Measurements from ENCODE around the gene NSUN3.

NSUN3 gene

DNA sequence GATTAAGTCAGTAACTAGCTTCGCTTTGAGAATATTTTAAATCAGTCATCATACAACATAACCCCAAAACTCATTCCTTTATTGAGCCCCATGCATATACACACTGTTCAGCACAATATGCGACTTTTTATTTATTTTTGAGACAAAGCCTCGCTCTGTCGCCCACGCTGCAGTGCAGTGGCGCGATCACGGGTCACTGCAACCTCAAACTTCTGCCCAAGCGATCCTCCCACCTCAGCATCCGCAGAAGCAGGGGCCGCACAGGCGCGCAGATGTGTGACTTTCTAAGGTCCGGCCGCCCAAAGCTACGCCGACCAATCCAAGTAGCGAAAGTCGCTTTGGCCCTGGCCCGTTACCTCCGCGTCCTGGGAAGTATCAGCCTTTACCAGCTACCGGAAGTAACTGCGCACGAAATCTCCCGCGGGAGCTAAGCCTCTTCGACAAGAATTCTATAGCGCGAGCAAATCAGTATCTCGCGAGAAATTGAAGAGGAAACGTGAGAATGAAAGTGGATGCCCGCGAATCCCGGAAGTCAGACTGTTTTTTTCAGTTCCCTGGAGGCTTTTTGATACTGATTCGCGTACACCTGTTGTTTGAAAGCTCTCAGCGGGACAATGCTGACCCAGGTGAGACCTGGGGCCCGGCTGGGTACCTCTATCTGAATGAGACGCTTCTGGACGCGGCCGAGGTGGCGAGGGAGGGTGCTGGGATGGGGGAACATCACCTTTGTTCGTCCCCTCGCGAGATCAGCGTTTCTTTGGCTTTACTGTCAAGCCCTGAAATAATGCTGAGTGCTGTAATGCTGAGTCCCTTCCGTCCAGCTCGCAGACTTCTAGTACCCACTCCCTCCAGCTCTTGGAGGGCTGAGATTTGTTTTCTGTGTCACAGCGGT is at the start of gene NSUN3, which contains the start of gene DHFR2:
Gene NSUN3 (plus strand): TSS at position 549 of the 892 bp plus-strand sequence. CDS start 66 bp downstream, at position 615.
Gene DHFR2 (minus strand): TSS at position 404 of the 892 bp plus-strand sequence. CDS start 1,405 bp downstream, outside the sequence.
- no CpG with 5 or more reads among the region's 52 CpGs for WGBS (ENCODE audit: insufficient coverage, insufficient read length)
- H3K27me3 ChIP-seq (ENCODE audit: control insufficient read depth, insufficient read depth, low read length), result no peaks in the 10 kb centered on the region
- H3K4me3 ChIP-seq (ENCODE audit: low read length), result peak within 1 kb of the TSS; percentile 56; the same call in 1 of the 2 replicates
- DNase-seq (ENCODE audit: low read depth, low spot score), result peak; percentile 94
- H3K9me3 ChIP-seq (ENCODE audit: control insufficient read depth, insufficient read depth, low read length), result no peaks in the 10 kb centered on the region
- no peaks in the 10 kb centered on the region for H3K36me3 ChIP-seq (ENCODE audit: control insufficient read depth, insufficient read depth, low read length)
- H3K27ac ChIP-seq (ENCODE audit: low read length), result no peak within 1 kb of the TSS
- H3K4me1 ChIP-seq (ENCODE audit: control insufficient read depth, insufficient read depth, low read length), result no peaks in the 10 kb centered on the region; the same call in 1 of the 2 replicates

DNA sequence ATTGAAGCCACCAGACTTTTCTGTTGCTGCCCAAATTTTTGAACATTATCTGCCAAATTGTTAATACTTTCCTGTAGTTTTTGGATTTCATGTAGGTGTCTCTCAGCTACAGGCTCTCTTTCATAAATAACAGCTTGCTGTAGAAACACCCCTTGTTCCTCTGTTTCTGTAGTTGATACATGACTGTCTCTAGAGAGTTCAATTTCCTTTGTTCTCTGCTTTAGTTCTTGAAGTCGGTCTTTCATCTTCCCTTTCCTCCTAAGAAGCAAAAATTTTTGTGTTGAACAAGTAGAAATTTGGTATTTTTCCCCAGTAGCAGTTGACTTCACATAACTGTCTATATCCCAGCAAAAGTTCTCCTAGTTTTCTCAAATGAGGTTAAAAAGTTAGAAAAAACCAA is 47.8 kb upstream of the NSUN3 start:
- WGBS (ENCODE audit: insufficient coverage, insufficient read length), result no CpG with 5 or more reads among the region's 1 CpG
- Histone ChIP-seq H3K9me3 (ENCODE audit: control insufficient read depth, insufficient read depth, low read length) (no peaks in the 10 kb centered on the region), H3K36me3 (ENCODE audit: control insufficient read depth, insufficient read depth, low read length) (no peaks in the 10 kb centered on the region), H3K27me3 (ENCODE audit: control insufficient read depth, insufficient read depth, low read length) (no peaks in the 10 kb centered on the region), H3K4me3 (ENCODE audit: low read length) (no peak overlapping the region), H3K27ac (ENCODE audit: low read length) (no peak overlapping the region), H3K4me1 (ENCODE audit: control insufficient read depth, insufficient read depth, low read length) (no peaks in the 10 kb centered on the region)
- no peak for DNase-seq (ENCODE audit: low read depth, low spot score)

DNA sequence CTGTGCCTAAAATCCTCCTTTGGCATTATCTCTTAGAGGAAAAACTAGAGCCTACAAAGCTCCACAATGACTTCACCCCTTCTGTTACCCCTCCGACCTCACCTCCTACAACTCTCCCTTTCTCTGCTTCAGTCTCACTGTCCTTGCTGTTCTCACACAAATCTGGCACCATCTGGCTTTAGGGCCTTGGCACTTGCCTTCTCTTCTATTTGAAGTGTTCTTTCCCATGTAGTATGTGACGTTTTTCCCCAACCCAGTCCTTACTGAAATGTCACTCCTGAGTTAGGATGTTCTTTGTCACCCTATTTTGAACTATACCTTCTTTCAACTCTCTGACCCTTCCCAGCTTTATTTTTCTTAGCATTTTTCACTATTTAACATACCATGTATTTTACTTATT is 43.2 kb upstream of the NSUN3 start:
- Histone ChIP-seq H3K4me3 (ENCODE audit: low read length) (no peak overlapping the region), H3K9me3 (ENCODE audit: control insufficient read depth, insufficient read depth, low read length) (no peaks in the 10 kb centered on the region), H3K4me1 (ENCODE audit: control insufficient read depth, insufficient read depth, low read length) (no peaks in the 10 kb centered on the region), H3K36me3 (ENCODE audit: control insufficient read depth, insufficient read depth, low read length) (no peaks in the 10 kb centered on the region), H3K27me3 (ENCODE audit: control insufficient read depth, insufficient read depth, low read length) (no peaks in the 10 kb centered on the region), H3K27ac (ENCODE audit: low read length) (no peak overlapping the region)
- WGBS (ENCODE audit: insufficient coverage, insufficient read length), result no CpG with 5 or more reads among the region's 2 CpGs
- no peak for DNase-seq (ENCODE audit: low read depth, low spot score)

DNA sequence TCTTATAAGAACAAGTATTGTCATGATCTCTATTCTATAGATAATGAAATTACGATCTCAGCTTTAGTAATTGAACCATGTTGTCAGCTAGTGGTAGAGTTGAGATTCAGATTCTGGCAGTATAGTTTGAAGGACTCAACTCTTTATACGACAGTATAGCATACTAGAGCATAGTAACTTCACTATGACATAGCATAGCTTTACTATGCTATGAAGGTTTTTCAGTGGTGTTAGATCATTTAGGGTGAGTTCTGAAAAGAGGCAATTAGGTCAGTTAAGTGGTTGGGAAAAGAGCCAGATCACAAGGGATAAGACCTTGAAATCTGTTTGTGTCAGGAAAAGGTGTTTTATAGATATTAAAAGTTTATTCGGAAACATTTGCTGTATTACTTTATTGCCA is 42.6 kb upstream of the NSUN3 start:
- WGBS (ENCODE audit: insufficient coverage, insufficient read length), result no CpG with 5 or more reads among the region's 3 CpGs
- Histone ChIP-seq H3K36me3 (ENCODE audit: control insufficient read depth, insufficient read depth, low read length) (no peaks in the 10 kb centered on the region), H3K4me3 (ENCODE audit: low read length) (no peak overlapping the region), H3K27ac (ENCODE audit: low read length) (no peak overlapping the region), H3K27me3 (ENCODE audit: control insufficient read depth, insufficient read depth, low read length) (no peaks in the 10 kb centered on the region), H3K9me3 (ENCODE audit: control insufficient read depth, insufficient read depth, low read length) (no peaks in the 10 kb centered on the region), H3K4me1 (ENCODE audit: control insufficient read depth, insufficient read depth, low read length) (no peaks in the 10 kb centered on the region)
- DNase-seq (ENCODE audit: low read depth, low spot score), result no peak

DNA sequence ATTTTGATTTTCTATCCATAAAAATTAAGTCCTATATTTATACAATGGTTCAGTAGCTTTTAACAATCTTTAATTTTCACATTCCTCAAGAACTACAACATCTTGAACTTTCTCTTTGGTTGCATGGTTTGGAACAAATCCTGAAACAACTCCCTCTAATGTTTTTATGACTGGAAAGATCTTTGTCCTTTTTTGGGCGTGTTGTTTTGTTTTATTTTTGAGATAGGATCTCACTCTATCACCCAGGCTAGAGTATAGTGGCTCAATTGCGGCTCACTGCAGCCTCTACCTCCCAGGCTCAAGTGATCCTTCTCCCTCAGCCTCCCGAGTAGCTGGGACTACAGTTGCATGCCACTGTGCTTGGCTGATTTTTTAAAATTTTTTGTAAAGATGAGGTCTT is 38.5 kb upstream of the NSUN3 start:
- no peak overlapping the region for H3K4me3 ChIP-seq (ENCODE audit: low read length)
- DNase-seq (ENCODE audit: low read depth, low spot score), result no peak
- H3K36me3 ChIP-seq (ENCODE audit: control insufficient read depth, insufficient read depth, low read length), result no peaks in the 10 kb centered on the region
- H3K4me1 ChIP-seq (ENCODE audit: control insufficient read depth, insufficient read depth, low read length), result no peaks in the 10 kb centered on the region
- no peaks in the 10 kb centered on the region for H3K27me3 ChIP-seq (ENCODE audit: control insufficient read depth, insufficient read depth, low read length)
- no peak overlapping the region for H3K27ac ChIP-seq (ENCODE audit: low read length)
- no CpG with 5 or more reads among the region's 3 CpGs for WGBS (ENCODE audit: insufficient coverage, insufficient read length)
- H3K9me3 ChIP-seq (ENCODE audit: control insufficient read depth, insufficient read depth, low read length), result no peaks in the 10 kb centered on the region

DNA sequence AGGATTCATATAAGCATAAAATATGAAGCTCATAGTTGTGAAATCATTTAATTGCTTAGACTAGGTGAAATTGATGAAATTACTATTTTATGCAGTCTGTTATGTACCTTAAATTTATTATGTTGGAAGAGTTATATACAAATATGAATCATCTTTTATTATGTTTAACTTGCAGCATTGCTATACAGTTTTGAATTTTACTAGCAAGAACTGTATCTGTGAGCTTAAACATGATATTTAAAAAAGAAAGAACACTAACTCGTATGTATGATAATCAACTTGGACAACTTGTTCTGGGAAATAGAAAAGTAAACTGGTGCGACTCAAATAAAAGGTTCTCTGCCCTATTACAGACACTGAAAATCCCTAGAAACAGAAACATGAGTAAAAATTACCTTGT is 36.2 kb upstream of the NSUN3 start:
- Histone ChIP-seq H3K36me3 (ENCODE audit: control insufficient read depth, insufficient read depth, low read length) (no peaks in the 10 kb centered on the region), H3K9me3 (ENCODE audit: control insufficient read depth, insufficient read depth, low read length) (no peaks in the 10 kb centered on the region), H3K4me3 (ENCODE audit: low read length) (no peak overlapping the region), H3K27me3 (ENCODE audit: control insufficient read depth, insufficient read depth, low read length) (no peaks in the 10 kb centered on the region), H3K27ac (ENCODE audit: low read length) (no peak overlapping the region), H3K4me1 (ENCODE audit: control insufficient read depth, insufficient read depth, low read length) (no peaks in the 10 kb centered on the region)
- no CpG with 5 or more reads among the region's 2 CpGs for WGBS (ENCODE audit: insufficient coverage, insufficient read length)
- DNase-seq (ENCODE audit: low read depth, low spot score), result no peak

DNA sequence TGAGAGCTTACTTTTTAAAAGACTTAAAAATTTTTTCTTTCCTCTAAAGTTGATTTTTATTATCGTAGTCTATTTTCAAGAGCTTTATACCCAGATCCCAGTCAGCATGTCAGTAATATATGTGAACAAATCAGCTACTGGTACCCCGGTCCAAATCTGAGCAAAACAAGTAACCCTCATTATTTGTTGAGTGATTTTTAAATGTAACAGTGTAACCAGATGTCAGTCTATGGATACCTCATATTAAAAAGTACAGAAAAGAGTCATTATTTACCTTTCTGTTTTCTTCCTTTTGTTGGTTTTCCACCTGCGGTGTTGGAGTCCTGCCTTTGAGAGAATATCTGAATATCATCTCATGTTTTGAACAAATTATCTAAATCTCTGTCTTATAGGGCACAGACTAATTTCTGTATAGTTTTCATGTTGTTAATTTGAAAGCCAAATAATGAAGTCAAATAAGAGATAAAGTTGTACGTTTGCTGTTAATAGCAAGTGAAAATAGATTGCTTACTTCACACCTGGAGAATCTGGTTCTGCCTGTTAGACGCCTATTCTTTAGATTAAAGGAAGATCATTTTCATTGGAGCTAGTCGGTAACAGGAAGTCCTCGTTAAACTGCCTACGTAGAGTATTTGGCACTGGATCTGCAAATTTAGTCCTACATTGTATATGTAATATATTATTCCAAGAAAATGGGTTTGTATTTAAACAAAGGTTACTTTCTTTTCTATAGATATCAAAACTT is 34.6 kb upstream of the NSUN3 start, which contains the start of gene STX19:
Gene STX19 (minus strand): TSS at position 505 of the 745 bp plus-strand sequence. CDS start 13,328 bp downstream, outside the sequence.
- no peak within 1 kb of the TSS for H3K4me3 ChIP-seq (ENCODE audit: low read length)
- H3K4me1 ChIP-seq (ENCODE audit: control insufficient read depth, insufficient read depth, low read length), result no peaks in the 10 kb centered on the region
- H3K9me3 ChIP-seq (ENCODE audit: control insufficient read depth, insufficient read depth, low read length), result no peaks in the 10 kb centered on the region
- H3K27me3 ChIP-seq (ENCODE audit: control insufficient read depth, insufficient read depth, low read length), result no peaks in the 10 kb centered on the region
- no peaks in the 10 kb centered on the region for H3K36me3 ChIP-seq (ENCODE audit: control insufficient read depth, insufficient read depth, low read length)
- WGBS (ENCODE audit: insufficient coverage, insufficient read length), result no CpG with 5 or more reads among the region's 8 CpGs
- no peak for DNase-seq (ENCODE audit: low read depth, low spot score)
- H3K27ac ChIP-seq (ENCODE audit: low read length), result no peak within 1 kb of the TSS

DNA sequence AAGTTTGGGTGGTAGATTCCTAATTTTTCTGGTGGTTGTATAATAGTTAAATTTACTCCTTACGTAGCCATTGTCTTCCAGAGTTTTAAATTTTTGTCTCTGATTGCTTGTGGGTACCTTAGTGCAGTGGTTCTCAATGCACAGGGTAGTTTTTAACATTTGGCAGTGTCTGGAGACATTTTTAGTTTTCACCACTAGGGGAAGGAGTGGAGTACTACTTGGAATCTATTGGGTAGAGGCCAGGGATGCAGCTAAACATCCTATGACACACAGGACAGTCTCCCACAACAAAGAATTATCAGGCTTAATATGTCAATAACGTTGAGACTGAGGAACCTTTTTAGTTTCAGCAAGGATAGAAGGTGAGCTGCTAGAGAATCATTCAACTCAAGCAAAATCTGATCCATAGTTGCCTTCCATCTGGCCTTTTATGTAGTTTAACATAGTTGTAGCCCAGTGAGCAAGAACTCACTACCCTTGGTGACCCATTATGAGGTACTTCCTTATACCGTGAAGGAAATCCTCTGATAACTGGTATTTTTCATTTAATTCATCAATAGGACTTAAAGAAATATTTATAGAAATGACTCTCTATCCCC is 25.9 kb upstream of the NSUN3 start:
- no peaks in the 10 kb centered on the region for H3K36me3 ChIP-seq (ENCODE audit: control insufficient read depth, insufficient read depth, low read length)
- no peaks in the 10 kb centered on the region for H3K4me1 ChIP-seq (ENCODE audit: control insufficient read depth, insufficient read depth, low read length)
- no peak overlapping the region for H3K27ac ChIP-seq (ENCODE audit: low read length)
- no CpG with 5 or more reads among the region's 3 CpGs for WGBS (ENCODE audit: insufficient coverage, insufficient read length)
- H3K9me3 ChIP-seq (ENCODE audit: control insufficient read depth, insufficient read depth, low read length), result no peaks in the 10 kb centered on the region
- H3K27me3 ChIP-seq (ENCODE audit: control insufficient read depth, insufficient read depth, low read length), result no peaks in the 10 kb centered on the region
- peak; percentile 11 for DNase-seq (ENCODE audit: low read depth, low spot score)
- H3K4me3 ChIP-seq (ENCODE audit: low read length), result no peak overlapping the region

DNA sequence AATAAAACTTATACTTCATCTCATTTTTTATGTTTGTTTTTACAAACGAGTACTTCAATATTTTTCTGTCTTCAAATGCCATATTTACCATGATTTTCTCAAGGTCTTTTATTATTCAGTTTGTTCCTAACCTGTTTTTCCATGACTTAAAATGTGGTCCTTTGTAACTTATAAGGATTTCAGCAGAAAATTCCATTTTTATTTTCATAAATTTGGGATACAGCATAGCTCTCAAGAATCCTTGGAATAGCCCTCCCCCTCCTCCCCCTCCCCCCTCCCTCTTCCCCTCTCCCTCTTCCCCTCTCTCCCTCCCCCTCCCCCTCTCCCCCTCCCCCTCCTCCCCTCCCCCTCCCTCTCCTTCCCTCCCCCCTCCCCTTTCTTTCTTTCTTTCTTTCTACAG is 19.6 kb upstream of the NSUN3 start:
- no peaks in the 10 kb centered on the region for H3K36me3 ChIP-seq (ENCODE audit: control insufficient read depth, insufficient read depth, low read length)
- no peak overlapping the region for H3K4me3 ChIP-seq (ENCODE audit: low read length)
- no peaks in the 10 kb centered on the region for H3K4me1 ChIP-seq (ENCODE audit: control insufficient read depth, insufficient read depth, low read length)
- H3K27ac ChIP-seq (ENCODE audit: low read length), result no peak overlapping the region
- H3K9me3 ChIP-seq (ENCODE audit: control insufficient read depth, insufficient read depth, low read length), result no peaks in the 10 kb centered on the region
- no CpG with 5 or more reads among the region's 1 CpG for WGBS (ENCODE audit: insufficient coverage, insufficient read length)
- no peaks in the 10 kb centered on the region for H3K27me3 ChIP-seq (ENCODE audit: control insufficient read depth, insufficient read depth, low read length)
- no peak for DNase-seq (ENCODE audit: low read depth, low spot score)
